Measurements from ENCODE around the gene KIF26B. TPM values are rescaled to one million over a fixed set of nuclear protein-coding genes. Genes with fewer than 3 reads are reported as not detected.

KIF26B gene
- total RNA-seq, 1 experiment from 2014 or later = 2.3 TPM

- Histone ChIP-seq H3K9me2 (replicated peaks; ENCODE audit: insufficient read depth, low read length) (no peaks in the 10 kb centered on the region), H3K36me3 (ENCODE audit: insufficient read depth, low read length) (peaks cover 2% of the 10 kb centered on the region; the same call in 1 of the 2 replicates), H3K9ac (ENCODE audit: low read length) (no peak overlapping the region), H2AFZ (ENCODE audit: low read length) (no peak overlapping the region), H3K4me3 (ENCODE audit: low read length) (no peak overlapping the region), H3K4me1 (ENCODE audit: low read length) (peaks cover 87% of the 10 kb centered on the region), H3K9me3 (ENCODE audit: low read length) (no peaks in the 10 kb centered on the region), H3K79me2 (ENCODE audit: low read length) (no peaks in the 10 kb centered on the region), H3K27me3 (ENCODE audit: low read length) (no peaks in the 10 kb centered on the region), H4K20me1 (ENCODE audit: insufficient read depth, low read depth, low read length) (no peaks in the 10 kb centered on the region), H3K27ac (ENCODE audit: low read length) (peak overlapping the region; percentile 83), H3K4me2 (ENCODE audit: low read depth, low read length, poor library complexity, severe bottlenecking) (no peak overlapping the region)
- DNase-seq = no peak
Observed at GRCh38 chr1:245652660-245653427, 498.1 kb downstream of the KIF26B start.

GRCh38 chr1:245654460-245655050 is 499.8 kb downstream of the KIF26B start:
- H3K79me2 ChIP-seq (ENCODE audit: low read length) = no peaks in the 10 kb centered on the region
- no peak overlapping the region for H2AFZ ChIP-seq (ENCODE audit: low read length)
- peaks cover 70% of the 10 kb centered on the region for H3K4me1 ChIP-seq (ENCODE audit: low read length)

GRCh38 chr1:245656189-245656717 is 501.5 kb downstream of the KIF26B start:
- Histone ChIP-seq H3K9me3 (ENCODE audit: low read length) (no peaks in the 10 kb centered on the region), H3K79me2 (ENCODE audit: low read length) (no peaks in the 10 kb centered on the region), H3K9ac (ENCODE audit: low read length) (no peak overlapping the region), H3K27ac (ENCODE audit: low read length) (peak overlapping the region; percentile 67), H4K20me1 (ENCODE audit: insufficient read depth, low read depth, low read length) (no peaks in the 10 kb centered on the region), H3K4me1 (ENCODE audit: low read length) (peaks cover 53% of the 10 kb centered on the region), H3K36me3 (ENCODE audit: insufficient read depth, low read length) (no peaks in the 10 kb centered on the region; the same call in 1 of the 2 replicates), H2AFZ (ENCODE audit: low read length) (no peak overlapping the region), H3K4me3 (ENCODE audit: low read length) (no peak overlapping the region), H3K27me3 (ENCODE audit: low read length) (no peaks in the 10 kb centered on the region), H3K9me2 (replicated peaks; ENCODE audit: insufficient read depth, low read length) (no peaks in the 10 kb centered on the region), H3K4me2 (ENCODE audit: low read depth, low read length, poor library complexity, severe bottlenecking) (peak overlapping the region; percentile 4)
- DNase-seq = no peak

More at GRCh38 chr1:245654460-245655050, 499.8 kb downstream of the KIF26B start:
- no peaks in the 10 kb centered on the region for H3K9me2 ChIP-seq (replicated peaks; ENCODE audit: insufficient read depth, low read length)
- no peak overlapping the region for H3K4me3 ChIP-seq (ENCODE audit: low read length)
- DNase-seq = no peak
- H3K9ac ChIP-seq (ENCODE audit: low read length) = no peak overlapping the region
- H3K36me3 ChIP-seq (ENCODE audit: insufficient read depth, low read length) = no peaks in the 10 kb centered on the region; the same call in 1 of the 2 replicates
- peak overlapping the region; percentile 67 for H3K27ac ChIP-seq (ENCODE audit: low read length)
- no peak overlapping the region for H3K4me2 ChIP-seq (ENCODE audit: low read depth, low read length, poor library complexity, severe bottlenecking)
- H3K27me3 ChIP-seq (ENCODE audit: low read length) = no peaks in the 10 kb centered on the region
- H4K20me1 ChIP-seq (ENCODE audit: insufficient read depth, low read depth, low read length) = no peaks in the 10 kb centered on the region
- H3K9me3 ChIP-seq (ENCODE audit: low read length) = no peaks in the 10 kb centered on the region

- Histone ChIP-seq H3K27ac (ENCODE audit: low read length) (peak overlapping the region; percentile 67), H3K9me3 (ENCODE audit: low read length) (no peaks in the 10 kb centered on the region), H3K4me3 (ENCODE audit: low read length) (no peak overlapping the region), H3K79me2 (ENCODE audit: low read length) (no peaks in the 10 kb centered on the region), H3K27me3 (ENCODE audit: low read length) (no peaks in the 10 kb centered on the region), H2AFZ (ENCODE audit: low read length) (no peak overlapping the region), H3K4me2 (ENCODE audit: low read depth, low read length, poor library complexity, severe bottlenecking) (no peak overlapping the region), H3K36me3 (ENCODE audit: insufficient read depth, low read length) (peaks cover 3% of the 10 kb centered on the region; the same call in 1 of the 2 replicates), H3K9me2 (replicated peaks; ENCODE audit: insufficient read depth, low read length) (no peaks in the 10 kb centered on the region), H3K9ac (ENCODE audit: low read length) (no peak overlapping the region), H3K4me1 (ENCODE audit: low read length) (peaks cover 42% of the 10 kb centered on the region), H4K20me1 (ENCODE audit: insufficient read depth, low read depth, low read length) (no peaks in the 10 kb centered on the region)
- DNase-seq = no peak
Observed at GRCh38 chr1:245657371-245657770, 502.6 kb downstream of the KIF26B start.

GRCh38 chr1:245663373-245663772 is 508.6 kb downstream of the KIF26B start:
- H3K36me3 ChIP-seq (ENCODE audit: insufficient read depth, low read length) = peaks cover 16% of the 10 kb centered on the region
- no peaks in the 10 kb centered on the region for H3K9me2 ChIP-seq (replicated peaks; ENCODE audit: insufficient read depth, low read length)
- H3K9ac ChIP-seq (ENCODE audit: low read length) = no peak overlapping the region
- no peak overlapping the region for H3K4me2 ChIP-seq (ENCODE audit: low read depth, low read length, poor library complexity, severe bottlenecking)
- H3K27ac ChIP-seq (ENCODE audit: low read length) = peak overlapping the region; percentile 57
- no peaks in the 10 kb centered on the region for H3K9me3 ChIP-seq (ENCODE audit: low read length)
- no peaks in the 10 kb centered on the region for H4K20me1 ChIP-seq (ENCODE audit: insufficient read depth, low read depth, low read length)
- no peaks in the 10 kb centered on the region for H3K27me3 ChIP-seq (ENCODE audit: low read length)
- peaks cover 24% of the 10 kb centered on the region for H3K4me1 ChIP-seq (ENCODE audit: low read length)
- H3K79me2 ChIP-seq (ENCODE audit: low read length) = peaks cover 5% of the 10 kb centered on the region; the same call in 1 of the 2 replicates
- no peak overlapping the region for H3K4me3 ChIP-seq (ENCODE audit: low read length)
- H2AFZ ChIP-seq (ENCODE audit: low read length) = 0 out of 2 replicates have a peak overlapping the region, but pooled peaks have one; percentile 45
- DNase-seq = no peak

GRCh38 chr1:245663841-245664240 is 509.1 kb downstream of the KIF26B start:
- Histone ChIP-seq H3K27me3 (ENCODE audit: low read length) (no peaks in the 10 kb centered on the region), H4K20me1 (ENCODE audit: insufficient read depth, low read depth, low read length) (no peaks in the 10 kb centered on the region), H3K9me3 (ENCODE audit: low read length) (no peaks in the 10 kb centered on the region), H3K79me2 (ENCODE audit: low read length) (peaks cover 5% of the 10 kb centered on the region; the same call in 1 of the 2 replicates), H3K36me3 (ENCODE audit: insufficient read depth, low read length) (peaks cover 17% of the 10 kb centered on the region), H3K9me2 (replicated peaks; ENCODE audit: insufficient read depth, low read length) (no peaks in the 10 kb centered on the region), H3K27ac (ENCODE audit: low read length) (peak overlapping the region; percentile 57), H3K4me3 (ENCODE audit: low read length) (no peak overlapping the region), H3K4me1 (ENCODE audit: low read length) (peaks cover 24% of the 10 kb centered on the region), H3K4me2 (ENCODE audit: low read depth, low read length, poor library complexity, severe bottlenecking) (no peak overlapping the region), H2AFZ (ENCODE audit: low read length) (0 out of 2 replicates have a peak overlapping the region, but pooled peaks have one; percentile 45), H3K9ac (ENCODE audit: low read length) (no peak overlapping the region)
- no peak for DNase-seq

- Histone ChIP-seq H3K79me2 (ENCODE audit: low read length) (peaks cover 9% of the 10 kb centered on the region), H3K9me3 (ENCODE audit: low read length) (no peaks in the 10 kb centered on the region), H3K4me1 (ENCODE audit: low read length) (peaks cover 45% of the 10 kb centered on the region), H3K9me2 (replicated peaks; ENCODE audit: insufficient read depth, low read length) (no peaks in the 10 kb centered on the region), H3K4me3 (ENCODE audit: low read length) (no peak overlapping the region), H3K36me3 (ENCODE audit: insufficient read depth, low read length) (peaks cover 33% of the 10 kb centered on the region), H3K27ac (ENCODE audit: low read length) (no peak overlapping the region), H3K4me2 (ENCODE audit: low read depth, low read length, poor library complexity, severe bottlenecking) (no peak overlapping the region), H4K20me1 (ENCODE audit: insufficient read depth, low read depth, low read length) (no peaks in the 10 kb centered on the region), H2AFZ (ENCODE audit: low read length) (no peak overlapping the region), H3K9ac (ENCODE audit: low read length) (no peak overlapping the region), H3K27me3 (ENCODE audit: low read length) (no peaks in the 10 kb centered on the region)
- no peak for DNase-seq
Observed at GRCh38 chr1:245666412-245666811, 511.6 kb downstream of the KIF26B start.

GRCh38 chr1:245671349-245671748 is 516.6 kb downstream of the KIF26B start:
- Histone ChIP-seq H3K9me2 (replicated peaks; ENCODE audit: insufficient read depth, low read length) (no peaks in the 10 kb centered on the region), H3K36me3 (ENCODE audit: insufficient read depth, low read length) (peaks cover 26% of the 10 kb centered on the region), H3K79me2 (ENCODE audit: low read length) (peaks cover 9% of the 10 kb centered on the region), H2AFZ (ENCODE audit: low read length) (no peak overlapping the region), H3K27ac (ENCODE audit: low read length) (peak overlapping the region; percentile 100), H3K4me2 (ENCODE audit: low read depth, low read length, poor library complexity, severe bottlenecking) (no peak overlapping the region), H3K27me3 (ENCODE audit: low read length) (no peaks in the 10 kb centered on the region), H3K9ac (ENCODE audit: low read length) (no peak overlapping the region), H3K9me3 (ENCODE audit: low read length) (no peaks in the 10 kb centered on the region), H4K20me1 (ENCODE audit: insufficient read depth, low read depth, low read length) (no peaks in the 10 kb centered on the region), H3K4me1 (ENCODE audit: low read length) (peaks cover 69% of the 10 kb centered on the region), H3K4me3 (ENCODE audit: low read length) (no peak overlapping the region)
- no peak for DNase-seq
